ENCODE data around the gene ACVR1B. TPM values are rescaled to one million over a fixed set of nuclear protein-coding genes. Genes with fewer than 3 reads are reported as not detected.

The ACVR1B gene
- total RNA-seq, 3 donors from 2014 or later (not counting 1 experiment from before 2014, with no cell fraction given) = 5.9 to 9.6 (median 6.6) TPM

DNA sequence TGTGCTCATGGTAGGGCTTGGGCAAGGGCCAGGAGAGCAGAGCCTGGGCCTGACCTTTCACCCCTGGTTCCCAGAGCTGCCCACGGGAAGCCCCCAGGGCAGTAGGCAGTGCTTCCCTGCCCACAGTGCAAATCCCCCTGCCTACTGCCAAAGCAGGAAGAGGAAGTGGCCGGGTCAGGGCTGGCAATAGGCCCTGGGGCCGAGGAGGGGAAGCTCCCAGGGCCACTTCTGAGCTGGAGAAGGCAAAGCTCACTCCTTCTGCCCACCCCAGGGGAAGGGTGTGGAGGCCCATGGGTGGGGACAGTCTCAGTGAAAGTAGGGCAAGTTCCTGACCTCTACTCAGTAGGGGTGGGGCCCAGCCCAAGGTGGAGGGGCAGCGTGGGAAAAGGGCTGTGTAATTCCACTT is 94.3 kb downstream of the ACVR1B start:
- Histone ChIP-seq H3K9me3 (ENCODE audit: control insufficient read depth, insufficient read depth, low read length) (no peaks in the 10 kb centered on the region), H3K27ac (ENCODE audit: low read length) (no peak overlapping the region), H3K4me1 (ENCODE audit: control insufficient read depth, insufficient read depth, low read length) (peaks cover 43% of the 10 kb centered on the region), H3K27me3 (ENCODE audit: control insufficient read depth, insufficient read depth, low read length) (no peaks in the 10 kb centered on the region), H3K4me3 (ENCODE audit: low read length) (no peak overlapping the region), H3K36me3 (ENCODE audit: control insufficient read depth, insufficient read depth, low read length) (no peaks in the 10 kb centered on the region)
- Mint-ChIP-seq H3K4me3 (no peak overlapping the region), H3K4me1 (peaks cover 29 to 38% of the 10 kb centered on the region in 2 donors), H3K27me3 (ENCODE audit: low read depth in 2 of 2) (peaks cover 0 to 9% of the 10 kb centered on the region in 2 donors), H3K9me3 (no peaks in the 10 kb centered on the region), H3K27ac (peak overlapping the region in 1 of 2 donors; percentile 70), H3K36me3 (no peaks in the 10 kb centered on the region)
- 13% methylated on average over 3 of the region's 4 CpGs for WGBS (ENCODE audit: insufficient coverage)
- DNase-seq (no peak), ATAC-seq (peak in 1 of 3 donors; percentile 11)
- intact Hi-C loops (cut with micrococcal nuclease) = no loop called here
- TF ChIP-seq, protein P1, sequence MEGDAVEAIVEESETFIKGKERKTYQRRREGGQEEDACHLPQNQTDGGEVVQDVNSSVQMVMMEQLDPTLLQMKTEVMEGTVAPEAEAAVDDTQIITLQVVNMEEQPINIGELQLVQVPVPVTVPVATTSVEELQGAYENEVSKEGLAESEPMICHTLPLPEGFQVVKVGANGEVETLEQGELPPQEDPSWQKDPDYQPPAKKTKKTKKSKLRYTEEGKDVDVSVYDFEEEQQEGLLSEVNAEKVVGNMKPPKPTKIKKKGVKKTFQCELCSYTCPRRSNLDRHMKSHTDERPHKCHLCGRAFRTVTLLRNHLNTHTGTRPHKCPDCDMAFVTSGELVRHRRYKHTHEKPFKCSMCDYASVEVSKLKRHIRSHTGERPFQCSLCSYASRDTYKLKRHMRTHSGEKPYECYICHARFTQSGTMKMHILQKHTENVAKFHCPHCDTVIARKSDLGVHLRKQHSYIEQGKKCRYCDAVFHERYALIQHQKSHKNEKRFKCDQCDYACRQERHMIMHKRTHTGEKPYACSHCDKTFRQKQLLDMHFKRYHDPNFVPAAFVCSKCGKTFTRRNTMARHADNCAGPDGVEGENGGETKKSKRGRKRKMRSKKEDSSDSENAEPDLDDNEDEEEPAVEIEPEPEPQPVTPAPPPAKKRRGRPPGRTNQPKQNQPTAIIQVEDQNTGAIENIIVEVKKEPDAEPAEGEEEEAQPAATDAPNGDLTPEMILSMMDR (IDR thresholded peaks at IDR 0.05) = no peak

Other genes with a start within 250 kb of the ACVR1B start
- gene FIGNL2, start 103.0 kb upstream of the ACVR1B start, total RNA-seq = 1 to 10 TPM; 1.4 to 1.6 (median 1.5) TPM
- not detected for gene ANKRD33, start 63.6 kb upstream of the ACVR1B start, total RNA-seq
- gene ACVRL1, start 44.2 kb upstream of the ACVR1B start, total RNA-seq = under 1 TPM in 1 of 3 donors, not detected in 2; 0.57 TPM
- gene TAMALIN, start 55.2 kb downstream of the ACVR1B start, total RNA-seq = 100 to 1,000 TPM; 403 to 663 (median 424) TPM
- 100 to 1,000 TPM in 1 of 3 donors, 10 to 100 TPM in 2; 72.5 to 177 (median 96.7) TPM for gene NR4A1, start 99.7 kb downstream of the ACVR1B start, total RNA-seq
- 10 to 100 TPM; 18.6 to 32.8 (median 23.3) TPM for gene ATG101, start 118.3 kb downstream of the ACVR1B start, total RNA-seq
- not detected for gene SMIM41, start 128.0 kb downstream of the ACVR1B start, total RNA-seq
- gene KRT80, start 240.3 kb downstream of the ACVR1B start, total RNA-seq = not detected